WI38 (cell line): ENCODE measurements around the gene COCH.

Experiments used
- H3K4me3 ChIP-seq: 2 replicates; pipeline ENCODE4 v1.5.1; 2011; ENCODE audit warnings: low read depth, mild to moderate bottlenecking, control low read depth, low read length
- CTCF ChIP-seq: IDR thresholded peaks from 2 replicates; pipeline ENCODE4 v1.5.1; 2012; ENCODE audit warnings: low read depth, mild to moderate bottlenecking, control low read depth, low read length

Gene COCH

GRCh38 chr14:30876692-30877091 lies 2.3 kb downstream of the COCH start:
- no peak for TF ChIP-seq CTCF
- no peak overlapping the region for H3K4me3 ChIP-seq

- TF ChIP-seq CTCF, result no peak
- H3K4me3 ChIP-seq, result no peak overlapping the region
Observed at GRCh38 chr14:30882431-30882830, 8.1 kb downstream of the COCH start.

- no peak overlapping the region for H3K4me3 ChIP-seq
- no peak for TF ChIP-seq CTCF
Observed at GRCh38 chr14:30883508-30884294, 9.3 kb downstream of the COCH start.

GRCh38 chr14:30884901-30885300 lies 10.5 kb downstream of the COCH start:
- no peak for TF ChIP-seq CTCF
- H3K4me3 ChIP-seq, result no peak overlapping the region

- H3K4me3 ChIP-seq, result no peak overlapping the region
- TF ChIP-seq CTCF, result no peak
Observed at GRCh38 chr14:30885840-30886740, 11.7 kb downstream of the COCH start.

GRCh38 chr14:30888480-30889243 lies 14.3 kb downstream of the COCH start:
- TF ChIP-seq CTCF, result no peak
- H3K4me3 ChIP-seq, result no peak overlapping the region

- TF ChIP-seq CTCF, result no peak
- no peak overlapping the region for H3K4me3 ChIP-seq
Observed at GRCh38 chr14:30889244-30889594, 14.9 kb downstream of the COCH start.
